Activated T-cell treated with anti-CD3 and anti-CD28 coated beads, Interleukin-2, amount 50 U/mL, for 48 hours (primary cell): ENCODE measurements around the gene GPC6.

ENCODE experiments used
- DNase-seq, 2 experiments: peaks; one replicate each; pipeline ENCODE4 v3.0.0-alpha.2; 2020

The GPC6 gene

GRCh38 chr13:94080527-94080926 lies 853.9 kb downstream of the GPC6 start:
- DNase-seq: no peak

GRCh38 chr13:94087100-94087499 lies 860.5 kb downstream of the GPC6 start:
- DNase-seq: no peak

DNA sequence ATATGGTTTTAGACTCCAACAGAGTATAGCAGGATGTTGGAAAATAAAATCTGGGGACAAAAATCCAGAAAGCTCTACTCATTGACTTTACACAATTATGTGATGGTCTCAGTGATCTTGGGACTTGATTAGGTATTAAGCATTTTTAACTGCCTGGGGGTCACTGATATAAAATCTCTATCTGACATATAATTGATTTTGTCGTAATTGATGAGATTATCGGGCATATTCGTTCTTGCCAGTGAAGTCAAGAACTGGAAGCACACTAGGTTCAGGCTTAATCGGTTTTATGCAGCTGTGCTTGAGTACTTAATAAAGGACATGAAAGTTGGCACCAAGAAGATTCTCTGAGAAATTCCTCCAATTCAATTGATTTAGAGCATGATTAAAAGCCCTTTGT lies 862.1 kb downstream of the GPC6 start:
- no peak for DNase-seq

GRCh38 chr13:94090773-94091480 lies 864.3 kb downstream of the GPC6 start:
- no peak for DNase-seq

- DNase-seq: no peak
Observed at GRCh38 chr13:94093652-94094315, 867.2 kb downstream of the GPC6 start.

DNA sequence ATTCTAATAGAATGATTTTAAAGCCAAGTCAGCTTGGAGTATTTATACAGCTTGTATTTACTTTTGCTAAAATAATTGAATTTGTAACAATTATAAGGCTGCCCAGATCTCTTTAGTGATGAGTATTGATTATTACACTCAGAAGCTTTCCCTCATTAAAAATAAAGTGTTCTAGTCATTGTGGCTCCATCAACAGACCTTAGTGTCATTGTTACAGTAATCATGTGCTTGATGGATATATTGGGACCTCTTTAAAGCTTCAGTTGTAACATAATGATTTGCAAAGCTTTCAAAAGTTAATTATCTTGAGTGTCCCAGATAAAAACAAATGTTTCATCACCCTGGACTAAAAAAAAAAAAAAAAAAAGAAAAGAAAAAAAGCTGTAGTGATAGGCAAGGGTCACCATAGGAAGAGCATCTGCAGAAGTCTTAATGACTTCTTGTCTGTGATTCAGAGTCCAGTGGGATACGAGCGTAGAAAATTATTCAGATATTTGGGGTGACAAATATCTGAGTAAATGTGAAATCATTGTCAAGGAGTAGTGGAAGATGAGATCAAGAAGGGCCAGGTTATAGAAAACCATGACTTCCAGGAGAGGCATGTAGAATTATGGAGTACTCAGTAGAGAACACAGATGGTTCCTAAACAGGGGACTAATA lies 883.2 kb downstream of the GPC6 start:
- no peak for DNase-seq

- no peak for DNase-seq
Observed at GRCh38 chr13:94112227-94112626, 885.6 kb downstream of the GPC6 start.

DNA sequence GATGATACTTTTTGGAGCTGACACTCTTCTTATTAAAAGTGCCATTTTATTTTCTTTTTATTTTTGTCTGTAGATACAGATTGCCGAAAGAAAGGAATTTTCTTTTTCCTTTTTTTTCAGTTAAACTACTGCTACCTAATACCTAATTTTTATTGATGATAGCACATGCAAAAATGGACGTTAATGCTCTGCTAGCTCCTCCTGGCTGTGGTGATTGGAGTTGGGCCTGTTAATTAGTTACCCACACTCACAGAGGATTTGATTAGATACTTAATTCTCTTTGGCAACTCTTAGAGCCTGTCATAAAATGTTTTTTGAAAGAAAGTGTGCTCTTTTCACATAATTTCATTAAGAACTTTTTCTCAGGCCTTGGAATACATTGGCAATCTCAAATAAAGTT lies 886.1 kb downstream of the GPC6 start:
- no peak for DNase-seq

DNA sequence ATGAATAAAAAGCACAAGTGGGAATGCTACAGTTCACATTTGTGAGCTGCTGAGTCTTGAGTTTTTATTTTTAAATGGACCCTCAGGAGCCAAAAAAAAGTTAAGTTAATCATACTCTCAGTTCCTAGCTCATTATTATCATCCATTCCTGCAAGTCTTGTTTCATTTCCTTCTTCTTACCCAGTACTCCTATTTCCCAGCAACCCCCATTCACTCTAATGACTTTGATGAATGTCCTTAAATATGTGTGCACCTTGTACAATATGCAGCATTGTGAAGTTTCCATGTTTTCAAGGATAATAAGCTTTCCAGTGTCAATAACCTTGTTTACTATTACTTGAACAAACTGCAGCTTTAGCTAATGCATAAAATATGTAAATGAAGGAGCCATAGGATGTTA lies 886.6 kb downstream of the GPC6 start:
- DNase-seq: no peak

DNA sequence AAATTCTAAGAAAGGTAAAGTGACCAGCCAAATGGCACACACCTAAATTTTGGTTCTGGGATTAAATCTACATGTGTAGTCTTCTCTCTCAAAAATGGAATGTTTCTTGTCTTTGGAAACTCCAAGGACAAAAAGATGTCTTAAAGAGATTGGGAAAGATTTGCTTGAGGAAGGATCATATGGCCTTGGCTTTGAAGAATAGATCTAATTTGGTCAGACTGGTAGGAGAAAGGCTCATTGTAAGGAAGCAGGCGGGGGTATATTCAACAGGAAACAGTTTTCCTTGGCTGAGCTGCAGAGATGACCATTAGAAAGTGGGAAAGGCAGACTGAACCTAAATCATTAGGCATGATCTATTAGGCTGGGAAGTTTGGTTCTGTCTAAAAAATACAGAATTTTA lies 887.6 kb downstream of the GPC6 start:
- no peak for DNase-seq

DNA sequence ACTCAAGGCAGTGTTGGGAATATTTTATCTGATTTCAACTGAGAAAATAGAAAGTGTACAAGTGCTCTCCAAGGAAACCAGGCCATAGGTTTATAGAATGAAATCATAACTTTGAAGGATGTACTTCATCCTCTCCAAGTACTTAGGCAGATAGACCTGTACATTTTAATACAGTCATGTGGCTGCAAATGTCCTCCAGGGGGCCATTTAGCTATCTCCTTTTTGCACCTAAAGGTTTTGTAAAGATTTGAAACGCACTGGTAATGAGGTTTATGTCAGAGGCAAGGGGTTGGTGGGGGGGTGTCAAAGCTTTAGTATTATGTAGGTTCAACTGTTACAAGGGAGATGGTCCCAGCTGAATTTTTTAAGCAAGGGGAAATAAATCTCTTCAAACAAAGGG lies 888.4 kb downstream of the GPC6 start:
- no peak for DNase-seq

DNA sequence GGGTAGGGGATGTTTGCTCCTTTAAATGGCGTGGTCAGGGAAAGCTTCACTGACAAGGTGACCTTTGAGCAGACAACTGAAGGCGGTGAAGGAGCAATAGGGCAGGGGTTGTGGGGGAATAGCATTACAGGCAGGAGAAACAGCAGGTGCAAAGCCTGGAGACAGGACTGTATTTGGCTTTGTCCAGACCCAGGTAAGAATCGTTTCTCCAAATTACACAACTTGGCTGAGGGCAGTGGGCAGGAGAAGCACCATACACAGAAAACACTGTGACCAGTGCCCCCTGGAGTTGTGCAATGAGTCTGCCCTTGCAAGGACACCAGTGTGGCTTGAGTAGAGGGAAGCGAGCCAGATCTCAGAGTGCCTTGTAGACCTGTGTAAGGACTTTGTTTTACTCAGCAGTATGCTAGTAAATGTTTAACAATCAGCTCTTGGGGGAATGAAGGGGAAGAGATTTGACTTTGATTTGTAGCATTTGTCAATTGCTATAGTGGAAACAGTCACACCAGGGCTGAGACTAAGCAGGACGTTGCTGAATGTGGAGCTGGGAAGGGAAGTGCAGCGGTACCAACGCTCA lies 892.8 kb downstream of the GPC6 start:
- DNase-seq: no peak

- DNase-seq: no peak
Observed at GRCh38 chr13:94120878-94121277, 894.3 kb downstream of the GPC6 start.

- no peak for DNase-seq
Observed at GRCh38 chr13:94121686-94122085, 895.1 kb downstream of the GPC6 start.

- no peak for DNase-seq
Observed at GRCh38 chr13:94122300-94122915, 895.8 kb downstream of the GPC6 start.

DNA sequence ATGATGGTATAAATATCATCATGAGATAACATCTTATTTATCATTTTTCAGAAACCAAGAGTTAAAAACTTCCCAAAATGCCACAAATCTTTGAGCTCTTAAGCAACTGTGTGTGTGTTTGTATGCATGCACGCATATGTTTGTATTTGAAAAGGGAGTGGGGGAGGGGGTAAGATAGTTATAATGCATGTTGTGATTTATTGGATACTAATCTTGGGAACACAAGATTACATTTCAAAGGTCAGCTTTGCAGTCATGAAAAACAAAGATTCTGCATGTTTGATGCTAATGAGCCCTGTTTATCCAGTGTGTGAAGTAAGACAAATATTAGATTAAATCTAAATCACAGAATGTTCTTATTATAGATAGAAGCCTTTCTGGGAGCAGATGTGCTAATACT lies 897.0 kb downstream of the GPC6 start:
- no peak for DNase-seq

DNA sequence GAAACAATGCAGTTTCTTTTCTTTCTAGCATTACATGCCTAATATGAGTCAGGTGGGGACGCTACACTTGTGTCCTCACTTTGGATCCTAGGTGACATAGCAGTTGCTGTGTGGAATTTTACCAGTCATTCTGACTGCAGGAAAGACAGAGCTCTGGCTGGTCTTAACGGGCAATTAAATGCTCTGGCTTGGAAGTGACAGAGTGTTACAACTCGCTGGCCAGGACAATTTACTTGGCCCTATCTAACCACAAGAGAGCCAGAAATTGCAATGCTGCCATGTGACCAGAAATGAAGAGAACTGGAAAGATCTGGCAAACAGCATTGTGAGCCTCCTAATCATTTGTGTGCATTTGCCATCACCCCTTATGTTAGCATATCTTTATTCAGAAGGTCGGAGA lies 901.8 kb downstream of the GPC6 start:
- no peak for DNase-seq

- DNase-seq: no peak
Observed at GRCh38 chr13:94129490-94129894, 902.9 kb downstream of the GPC6 start.

- no peak for DNase-seq
Observed at GRCh38 chr13:94138831-94139230, 912.2 kb downstream of the GPC6 start.

GRCh38 chr13:94139393-94139995 lies 912.9 kb downstream of the GPC6 start:
- no peak for DNase-seq

GRCh38 chr13:94140027-94140426 lies 913.4 kb downstream of the GPC6 start:
- no peak for DNase-seq

DNA sequence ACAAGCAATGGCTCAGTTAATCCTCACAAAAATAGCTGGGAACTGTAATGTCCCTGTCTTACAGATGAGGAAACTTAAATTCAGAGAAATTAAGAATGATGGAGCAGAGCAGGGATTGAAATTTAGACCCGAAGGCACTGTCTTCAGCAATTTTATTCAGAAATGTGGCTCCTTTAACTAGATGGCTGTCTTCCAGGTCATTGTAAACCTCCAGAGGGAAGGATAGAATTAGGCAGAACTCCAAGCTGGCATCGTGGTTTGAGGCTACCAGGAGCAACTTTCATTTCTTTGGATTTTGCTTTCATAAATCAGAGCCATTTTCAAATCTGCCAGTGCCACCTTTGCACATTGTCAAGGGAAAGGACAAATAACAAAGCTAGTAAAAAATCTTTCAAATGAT lies 913.9 kb downstream of the GPC6 start:
- no peak for DNase-seq
